ENCODE data around the gene PTGES. TPM values are rescaled to one million over a fixed set of nuclear protein-coding genes. Genes with fewer than 3 reads are reported as not detected.
"Not testable (repeated sequence)": the region's sequence is repeated elsewhere in the genome, so short reads cannot be mapped to it uniquely, and the experiment has no call there.

Gene PTGES, protein sequence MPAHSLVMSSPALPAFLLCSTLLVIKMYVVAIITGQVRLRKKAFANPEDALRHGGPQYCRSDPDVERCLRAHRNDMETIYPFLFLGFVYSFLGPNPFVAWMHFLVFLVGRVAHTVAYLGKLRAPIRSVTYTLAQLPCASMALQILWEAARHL
- total RNA-seq (2012; rRNA removed): 24.1 and 52.0 TPM in 2 replicates

DNA sequence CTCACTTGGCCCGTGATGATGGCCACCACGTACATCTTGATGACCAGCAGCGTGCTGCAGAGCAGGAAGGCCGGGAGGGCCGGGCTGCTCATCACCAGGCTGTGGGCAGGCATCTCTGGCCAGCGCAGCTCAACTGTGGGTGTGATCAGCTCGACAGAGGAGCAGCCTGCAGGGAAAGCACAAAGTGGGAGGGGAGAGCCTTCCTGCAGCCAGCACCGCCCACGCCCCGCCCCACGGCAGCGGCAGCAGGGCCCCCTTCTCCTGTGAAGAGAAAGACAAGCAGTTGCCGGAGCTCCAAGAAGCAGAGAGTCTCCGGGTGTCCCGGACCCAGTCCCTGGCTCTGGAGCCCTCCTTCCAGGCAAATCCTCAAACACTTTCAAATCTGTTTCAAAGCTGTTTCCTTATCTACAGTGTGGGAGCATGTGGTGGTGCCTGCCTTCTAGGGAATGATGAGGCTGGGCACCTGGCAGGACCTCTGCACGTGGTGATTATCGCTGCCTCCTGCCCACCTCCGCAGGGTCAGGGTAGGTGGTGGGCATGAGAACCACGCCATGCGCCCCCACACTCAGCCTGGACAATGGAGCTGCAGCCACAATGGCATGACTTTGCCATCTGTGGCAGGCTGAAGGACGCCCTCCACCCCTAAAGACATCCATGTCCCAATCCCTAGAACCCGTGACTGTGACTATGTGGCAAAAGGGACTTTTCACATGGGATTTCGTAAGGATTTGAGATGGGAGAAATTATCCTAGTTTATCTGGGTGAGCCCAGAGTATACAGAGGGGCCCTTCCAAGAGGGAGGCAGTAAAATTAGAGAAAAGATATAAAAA lies at the start of gene PTGES:
Gene PTGES, minus strand, starts transcription at position 143 of the 830 bp plus-strand sequence. Its CDS starts 30 bp downstream, at position 113.
- H3K4me2 ChIP-seq (ENCODE audit: low read length): peak within 1 kb of the TSS; percentile 84
- H3K4me1 ChIP-seq (ENCODE audit: control insufficient read depth, insufficient read depth, low read length): peaks cover 28% of the 10 kb centered on the region
- peaks cover 49% of the 10 kb centered on the region for H3K27me3 ChIP-seq (ENCODE audit: control insufficient read depth, insufficient read depth, low read length)
- no peaks in the 10 kb centered on the region for H3K36me3 ChIP-seq (ENCODE audit: insufficient read depth, low read length)
- H3K9me3 ChIP-seq (replicated peaks; ENCODE audit: low read length): no peaks in the 10 kb centered on the region
- H3K9ac ChIP-seq (ENCODE audit: low read depth, low read length): peak within 1 kb of the TSS; percentile 10
- H3K4me3 ChIP-seq (ENCODE audit: low read length): peak within 1 kb of the TSS; percentile 62

DNA sequence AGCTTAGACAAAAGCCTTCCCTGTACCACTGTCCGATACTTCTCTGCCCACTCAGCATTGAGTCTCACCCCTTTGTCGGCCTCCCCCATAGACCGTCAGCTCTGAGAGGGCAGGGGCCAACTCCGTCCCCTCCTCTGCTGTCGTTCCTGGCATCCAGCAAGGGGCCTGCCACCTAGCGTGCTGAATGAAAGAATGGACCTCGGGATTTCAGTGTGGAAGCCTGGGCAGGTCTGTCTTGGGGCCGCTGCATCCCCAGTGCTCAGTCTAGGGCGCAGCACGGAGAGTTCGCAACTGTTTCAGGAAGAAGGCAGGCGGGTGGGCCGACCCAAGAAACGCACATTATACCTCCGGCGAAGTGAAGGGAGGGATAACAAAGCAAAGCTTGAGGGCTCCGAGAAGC lies 48.7 kb upstream of the PTGES start:
- no peak overlapping the region for H3K4me2 ChIP-seq (ENCODE audit: low read length)
- peaks cover 8% of the 10 kb centered on the region for H3K4me1 ChIP-seq (ENCODE audit: control insufficient read depth, insufficient read depth, low read length)
- H3K27me3 ChIP-seq (ENCODE audit: control insufficient read depth, insufficient read depth, low read length): no peaks in the 10 kb centered on the region

DNA sequence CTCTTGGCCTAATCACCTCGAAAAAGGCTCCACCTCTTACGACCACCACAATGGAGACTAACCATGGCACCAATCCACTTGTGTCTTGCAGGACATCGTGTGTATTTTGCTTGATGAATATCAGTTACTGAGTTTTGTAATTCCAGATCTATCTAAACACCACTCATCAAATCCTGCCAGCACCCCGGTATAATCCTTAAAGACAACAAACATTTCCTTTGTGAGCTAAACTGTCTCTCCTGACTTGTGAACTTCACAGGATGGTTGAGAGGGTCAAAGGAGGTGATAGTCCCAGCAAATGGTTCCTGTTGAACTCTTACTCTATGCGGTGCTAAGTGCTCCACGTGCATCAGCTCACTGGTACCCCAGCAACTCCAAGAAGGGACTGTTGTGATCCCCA lies 46.1 kb upstream of the PTGES start:
- H3K9me3 ChIP-seq (replicated peaks; ENCODE audit: low read length): no peaks in the 10 kb centered on the region
- H3K9ac ChIP-seq (ENCODE audit: low read depth, low read length): no peak overlapping the region
- no peak overlapping the region for H3K4me3 ChIP-seq (ENCODE audit: low read length)
- H3K36me3 ChIP-seq (ENCODE audit: insufficient read depth, low read length): no peaks in the 10 kb centered on the region
- peaks cover 20% of the 10 kb centered on the region for H3K27me3 ChIP-seq (ENCODE audit: control insufficient read depth, insufficient read depth, low read length)
- H3K4me1 ChIP-seq (ENCODE audit: control insufficient read depth, insufficient read depth, low read length): peaks cover 4% of the 10 kb centered on the region
- no peak overlapping the region for H3K4me2 ChIP-seq (ENCODE audit: low read length)

More for the DNA sequence above, 48.7 kb upstream of the PTGES start:
- peaks cover 6% of the 10 kb centered on the region for H3K36me3 ChIP-seq (ENCODE audit: insufficient read depth, low read length)
- no peak overlapping the region for H3K4me3 ChIP-seq (ENCODE audit: low read length)
- no peak overlapping the region for H3K9ac ChIP-seq (ENCODE audit: low read depth, low read length)
- no peaks in the 10 kb centered on the region for H3K9me3 ChIP-seq (replicated peaks; ENCODE audit: low read length)

DNA sequence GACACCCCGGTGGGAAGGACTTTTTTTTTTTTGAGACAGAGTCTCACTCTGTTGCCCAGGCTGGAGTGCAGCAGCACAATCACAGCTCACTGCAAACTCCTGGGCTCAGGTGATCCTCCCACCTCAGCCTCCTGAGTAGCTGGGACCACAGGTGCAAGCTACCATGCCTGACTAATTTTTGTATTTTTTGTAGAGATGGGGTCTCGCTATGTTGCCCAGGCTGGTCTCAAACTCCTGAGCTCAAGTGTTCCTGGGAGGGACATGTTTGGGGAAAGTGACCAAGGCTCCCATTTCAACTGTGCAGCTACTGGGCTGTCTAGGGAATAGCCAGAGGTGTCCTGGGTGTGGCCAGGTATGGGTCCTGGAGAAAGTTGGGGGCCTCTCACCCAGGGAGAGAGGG lies 43.2 kb upstream of the PTGES start:
- not testable (repeated sequence) for H3K9me3 ChIP-seq (replicated peaks; ENCODE audit: low read length); H3K4me1 ChIP-seq (ENCODE audit: control insufficient read depth, insufficient read depth, low read length); H3K9ac ChIP-seq (ENCODE audit: low read depth, low read length); H3K4me3 ChIP-seq (ENCODE audit: low read length); H3K36me3 ChIP-seq (ENCODE audit: insufficient read depth, low read length); H3K4me2 ChIP-seq (ENCODE audit: low read length)
- H3K27me3 ChIP-seq (ENCODE audit: control insufficient read depth, insufficient read depth, low read length): peaks cover 25% of the 10 kb centered on the region

DNA sequence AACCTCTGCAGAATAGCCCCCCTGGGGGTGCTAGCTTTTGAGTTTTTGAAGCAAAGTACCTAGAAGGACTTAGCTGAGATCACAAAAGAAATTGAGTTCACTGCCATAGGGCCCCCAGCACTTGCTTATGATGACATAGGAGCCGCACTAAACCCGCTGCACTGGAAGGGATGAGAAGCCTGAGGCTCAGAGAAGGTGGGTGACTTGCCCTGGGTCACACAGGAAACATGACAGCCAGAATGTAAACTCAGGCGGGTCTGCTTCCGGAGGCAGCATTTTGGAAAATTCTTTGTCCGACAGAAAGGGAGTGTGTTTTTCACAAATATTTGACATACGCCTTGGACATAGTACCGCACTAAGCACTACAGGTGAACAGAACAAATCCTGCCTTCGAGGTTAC lies 41.7 kb upstream of the PTGES start:
- Histone ChIP-seq H3K36me3 (ENCODE audit: insufficient read depth, low read length) (no peaks in the 10 kb centered on the region), H3K4me3 (ENCODE audit: low read length) (no peak overlapping the region), H3K27me3 (ENCODE audit: control insufficient read depth, insufficient read depth, low read length) (peaks cover 25% of the 10 kb centered on the region), H3K9me3 (replicated peaks; ENCODE audit: low read length) (no peaks in the 10 kb centered on the region), H3K9ac (ENCODE audit: low read depth, low read length) (no peak overlapping the region), H3K4me1 (ENCODE audit: control insufficient read depth, insufficient read depth, low read length) (no peaks in the 10 kb centered on the region), H3K4me2 (ENCODE audit: low read length) (no peak overlapping the region)

DNA sequence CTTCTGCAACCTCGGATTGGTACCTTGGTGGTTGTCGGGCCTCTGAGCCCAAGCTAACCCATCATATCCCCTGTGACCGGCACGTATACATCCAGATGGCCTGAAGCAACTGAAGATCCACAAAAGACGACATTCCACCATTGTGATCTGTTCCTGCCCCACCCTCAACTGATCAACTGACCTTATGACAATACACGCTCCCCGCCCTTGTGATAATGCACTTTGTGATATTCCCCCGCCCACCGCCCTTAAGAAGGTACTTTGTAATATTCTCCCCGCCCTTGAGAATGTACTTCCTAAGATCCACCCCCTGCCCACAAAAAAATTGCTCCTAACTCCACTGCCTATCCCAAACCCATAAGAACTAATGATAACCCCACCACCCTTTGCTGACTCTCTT lies 33.6 kb upstream of the PTGES start:
- Histone ChIP-seq H3K27me3 (ENCODE audit: control insufficient read depth, insufficient read depth, low read length) (peaks cover 19% of the 10 kb centered on the region), H3K4me3 (ENCODE audit: low read length) (no peak overlapping the region), H3K4me2 (ENCODE audit: low read length) (no peak overlapping the region), H3K36me3 (ENCODE audit: insufficient read depth, low read length) (no peaks in the 10 kb centered on the region), H3K9me3 (replicated peaks; ENCODE audit: low read length) (no peaks in the 10 kb centered on the region), H3K4me1 (ENCODE audit: control insufficient read depth, insufficient read depth, low read length) (no peaks in the 10 kb centered on the region), H3K9ac (ENCODE audit: low read depth, low read length) (no peak overlapping the region)

DNA sequence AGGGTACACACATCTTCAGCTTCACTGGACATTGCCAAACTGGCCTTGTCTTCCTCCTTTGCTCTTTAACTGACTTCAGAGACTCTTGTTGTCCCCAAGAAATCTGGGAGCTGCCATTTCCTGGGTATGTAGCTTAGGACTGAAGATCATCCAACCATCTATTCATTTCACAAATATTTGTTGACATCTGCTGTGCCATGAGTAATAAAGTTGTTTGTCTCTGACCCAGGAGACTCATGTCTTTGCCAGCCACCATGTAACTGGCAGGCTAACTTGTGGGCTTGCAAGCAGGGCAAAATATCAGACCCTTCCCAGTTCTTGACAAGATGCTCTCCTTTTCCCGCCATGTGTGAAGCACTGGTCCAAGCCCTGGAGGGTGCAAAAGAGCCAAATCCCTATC lies 33.0 kb upstream of the PTGES start:
- H3K36me3 ChIP-seq (ENCODE audit: insufficient read depth, low read length): no peaks in the 10 kb centered on the region
- H3K9ac ChIP-seq (ENCODE audit: low read depth, low read length): no peak overlapping the region
- H3K27me3 ChIP-seq (ENCODE audit: control insufficient read depth, insufficient read depth, low read length): peaks cover 19% of the 10 kb centered on the region
- H3K9me3 ChIP-seq (replicated peaks; ENCODE audit: low read length): no peaks in the 10 kb centered on the region
- H3K4me3 ChIP-seq (ENCODE audit: low read length): no peak overlapping the region
- H3K4me1 ChIP-seq (ENCODE audit: control insufficient read depth, insufficient read depth, low read length): no peaks in the 10 kb centered on the region
- no peak overlapping the region for H3K4me2 ChIP-seq (ENCODE audit: low read length)

DNA sequence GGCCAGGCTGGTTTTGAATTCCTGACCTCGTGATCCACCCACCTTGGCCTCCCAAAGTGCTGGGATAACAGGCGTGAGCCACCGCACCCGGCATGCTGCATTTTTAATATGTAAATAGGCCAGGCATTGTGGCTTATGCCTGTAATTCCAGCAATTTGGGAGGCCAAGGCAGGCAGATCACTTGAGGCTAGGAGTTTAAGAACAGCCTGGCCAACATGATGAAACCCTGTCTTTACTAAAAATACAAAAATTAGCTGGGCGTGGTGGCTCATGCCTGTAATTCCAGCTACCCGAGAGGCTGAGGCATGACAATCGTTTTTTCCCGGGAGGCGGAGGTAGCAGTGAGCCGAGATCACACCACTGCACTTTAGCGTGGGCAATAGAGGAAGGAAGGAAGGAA lies 32.1 kb upstream of the PTGES start:
- not testable (repeated sequence) for H3K9me3 ChIP-seq (replicated peaks; ENCODE audit: low read length); H3K9ac ChIP-seq (ENCODE audit: low read depth, low read length); H3K36me3 ChIP-seq (ENCODE audit: insufficient read depth, low read length); H3K4me2 ChIP-seq (ENCODE audit: low read length); H3K4me1 ChIP-seq (ENCODE audit: control insufficient read depth, insufficient read depth, low read length); H3K4me3 ChIP-seq (ENCODE audit: low read length)
- peaks cover 22% of the 10 kb centered on the region for H3K27me3 ChIP-seq (ENCODE audit: control insufficient read depth, insufficient read depth, low read length)

DNA sequence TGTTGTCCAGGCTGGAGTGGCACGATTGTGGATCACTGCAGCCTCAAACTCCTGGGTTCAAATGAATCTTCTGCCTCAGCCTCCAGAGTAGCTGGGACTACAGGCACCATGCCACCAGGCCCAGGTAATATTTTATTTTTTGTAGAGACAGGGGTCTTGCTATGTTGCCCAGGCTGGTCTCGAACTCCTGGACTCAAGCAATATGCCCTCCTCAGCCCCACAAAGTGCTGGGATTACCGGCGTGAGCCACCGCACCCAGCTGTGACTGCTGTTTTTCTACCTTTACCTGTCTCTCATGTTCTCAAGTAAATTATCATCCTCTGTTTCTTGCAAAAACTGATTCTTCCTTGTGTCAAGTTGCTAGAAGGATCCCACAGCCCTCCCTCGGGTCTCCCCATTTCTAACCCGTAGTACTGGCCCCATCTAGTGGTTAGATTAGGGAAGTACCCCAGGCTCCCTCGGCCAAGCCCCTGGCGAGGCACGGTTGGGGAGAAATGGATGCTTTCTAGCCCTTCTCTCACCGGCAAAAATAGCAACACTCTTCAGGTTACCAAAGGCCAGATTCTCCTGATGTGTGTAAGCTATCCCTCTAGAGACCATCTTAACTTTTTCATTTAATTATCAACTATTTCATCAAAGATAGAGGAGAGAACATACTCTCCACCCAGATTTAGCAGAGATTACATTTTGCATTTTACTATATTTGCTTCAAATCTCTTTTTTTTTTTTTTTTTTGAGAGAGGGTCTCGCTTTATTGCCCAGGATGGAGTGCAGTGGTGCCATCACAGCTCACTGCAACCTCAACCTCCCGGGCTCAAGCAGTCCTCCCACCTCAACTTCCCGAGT lies 30.9 kb upstream of the PTGES start:
- no peaks in the 10 kb centered on the region for H3K36me3 ChIP-seq (ENCODE audit: insufficient read depth, low read length)
- H3K4me1 ChIP-seq (ENCODE audit: control insufficient read depth, insufficient read depth, low read length): no peaks in the 10 kb centered on the region
- no peak overlapping the region for H3K4me2 ChIP-seq (ENCODE audit: low read length)
- H3K4me3 ChIP-seq (ENCODE audit: low read length): no peak overlapping the region
- peaks cover 22% of the 10 kb centered on the region for H3K27me3 ChIP-seq (ENCODE audit: control insufficient read depth, insufficient read depth, low read length)
- no peak overlapping the region for H3K9ac ChIP-seq (ENCODE audit: low read depth, low read length)
- no peaks in the 10 kb centered on the region for H3K9me3 ChIP-seq (replicated peaks; ENCODE audit: low read length)

DNA sequence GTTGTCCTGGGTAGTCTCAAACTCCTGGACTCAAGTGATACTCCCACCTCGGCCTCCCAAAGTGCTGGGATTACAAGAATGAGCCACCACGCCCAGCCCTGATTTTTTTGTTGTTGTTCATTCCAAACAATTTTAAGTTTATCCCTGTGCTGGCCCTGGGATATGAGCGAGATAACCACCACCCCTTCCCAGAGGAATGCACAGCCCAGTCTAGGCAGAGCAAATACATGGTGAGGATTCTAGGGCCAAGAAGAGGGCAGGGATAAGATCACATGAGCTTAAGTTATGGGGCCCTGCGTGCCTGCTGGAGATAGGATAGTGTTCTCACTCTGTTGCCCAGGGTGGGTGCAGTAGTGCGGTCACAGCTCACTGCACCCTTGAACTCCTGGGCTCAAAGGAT lies 29.1 kb upstream of the PTGES start:
- Histone ChIP-seq H3K36me3 (ENCODE audit: insufficient read depth, low read length) (no peaks in the 10 kb centered on the region), H3K4me2 (ENCODE audit: low read length) (no peak overlapping the region), H3K9me3 (replicated peaks; ENCODE audit: low read length) (no peaks in the 10 kb centered on the region), H3K27me3 (ENCODE audit: control insufficient read depth, insufficient read depth, low read length) (peaks cover 13% of the 10 kb centered on the region), H3K4me3 (ENCODE audit: low read length) (no peak overlapping the region), H3K4me1 (ENCODE audit: control insufficient read depth, insufficient read depth, low read length) (peaks cover 8% of the 10 kb centered on the region), H3K9ac (ENCODE audit: low read depth, low read length) (no peak overlapping the region)

DNA sequence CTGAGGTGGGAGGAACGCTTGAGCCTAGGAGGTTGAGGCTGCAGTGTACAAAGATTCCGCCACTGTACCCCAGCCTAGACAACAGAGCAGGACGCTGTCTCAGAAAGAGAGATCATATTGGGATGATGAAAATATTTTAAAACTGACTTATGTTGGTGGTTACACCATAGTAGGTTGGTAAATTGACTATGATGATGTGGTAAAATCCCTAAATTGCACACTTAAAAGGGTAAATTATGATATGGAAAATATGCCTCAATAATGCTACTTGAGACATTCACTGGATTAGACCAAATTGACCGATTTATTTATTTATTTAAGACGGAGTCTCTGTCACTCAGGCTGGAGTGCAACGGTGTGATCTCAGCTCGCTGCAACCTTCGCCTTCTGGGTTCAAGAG lies 28.3 kb upstream of the PTGES start:
- Histone ChIP-seq H3K4me3 (ENCODE audit: low read length) (no peak overlapping the region), H3K36me3 (ENCODE audit: insufficient read depth, low read length) (no peaks in the 10 kb centered on the region), H3K4me2 (ENCODE audit: low read length) (no peak overlapping the region), H3K9ac (ENCODE audit: low read depth, low read length) (no peak overlapping the region), H3K27me3 (ENCODE audit: control insufficient read depth, insufficient read depth, low read length) (peaks cover 9% of the 10 kb centered on the region), H3K9me3 (replicated peaks; ENCODE audit: low read length) (no peaks in the 10 kb centered on the region), H3K4me1 (ENCODE audit: control insufficient read depth, insufficient read depth, low read length) (peaks cover 14% of the 10 kb centered on the region)

Measured in skeletal muscle satellite cell (primary cell).